GM19035 (cell line): Measurements from ENCODE around the gene COL23A1.

Experiments used
- ATAC-seq: cut with Tn5 transposase; IDR thresholded peaks from one replicate; pipeline ENCODE4 v1.9.1; 2021; ENCODE audit not compliant: unreplicated experiment

Gene COL23A1

DNA sequence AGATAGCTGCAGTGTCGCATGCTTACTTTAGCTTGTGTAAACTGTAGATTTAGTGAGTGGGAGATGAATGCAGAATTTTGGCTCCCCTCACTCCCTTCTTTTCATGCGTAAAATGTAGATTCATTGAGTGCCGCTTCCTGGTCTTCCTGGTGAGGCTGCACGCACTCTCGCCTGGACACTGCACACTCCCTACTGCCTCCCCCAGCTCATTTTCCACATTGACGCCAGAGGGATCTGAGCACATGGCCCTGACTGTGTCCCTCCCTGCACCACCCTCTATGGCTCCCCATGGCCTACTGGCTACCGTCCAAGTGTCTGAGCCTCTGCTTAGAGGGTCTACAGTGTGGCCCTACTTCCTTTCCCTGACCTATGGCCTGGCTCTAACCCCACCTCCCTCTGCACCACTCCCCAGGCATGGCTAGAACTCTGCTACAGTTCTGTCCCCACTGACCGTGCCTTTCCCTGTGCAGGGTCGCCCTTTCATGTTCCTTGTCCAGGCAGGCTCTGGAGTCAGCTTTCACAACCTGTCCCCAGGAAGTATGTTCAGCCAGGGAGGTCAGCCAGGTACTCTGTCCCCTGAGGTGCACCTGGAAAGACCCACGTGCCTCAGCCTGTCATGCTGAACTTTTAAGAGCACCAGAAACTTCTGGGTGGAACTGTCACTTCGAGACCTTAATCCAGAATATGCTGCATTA lies 160.6 kb downstream of the COL23A1 start:
- no peak for ATAC-seq

DNA sequence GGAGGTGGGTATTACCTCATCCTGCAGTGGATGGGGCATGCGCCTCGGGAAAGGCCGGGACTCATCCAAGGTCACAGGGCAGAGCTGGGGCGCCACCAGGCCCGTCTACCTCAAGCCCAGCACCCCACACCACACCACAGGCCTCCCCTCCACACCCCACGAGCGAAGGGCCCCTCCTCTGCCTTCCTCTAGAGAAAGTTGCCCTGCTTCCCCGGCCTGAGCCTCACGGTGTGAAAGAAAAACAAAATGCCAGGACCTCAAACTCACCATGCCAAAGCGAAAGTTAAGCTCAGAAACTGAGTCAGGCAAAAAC lies 161.1 kb downstream of the COL23A1 start:
- no peak for ATAC-seq

- ATAC-seq = no peak
Measured at GRCh38 chr5:178428341-178429155, 161.6 kb downstream of the COL23A1 start.

DNA sequence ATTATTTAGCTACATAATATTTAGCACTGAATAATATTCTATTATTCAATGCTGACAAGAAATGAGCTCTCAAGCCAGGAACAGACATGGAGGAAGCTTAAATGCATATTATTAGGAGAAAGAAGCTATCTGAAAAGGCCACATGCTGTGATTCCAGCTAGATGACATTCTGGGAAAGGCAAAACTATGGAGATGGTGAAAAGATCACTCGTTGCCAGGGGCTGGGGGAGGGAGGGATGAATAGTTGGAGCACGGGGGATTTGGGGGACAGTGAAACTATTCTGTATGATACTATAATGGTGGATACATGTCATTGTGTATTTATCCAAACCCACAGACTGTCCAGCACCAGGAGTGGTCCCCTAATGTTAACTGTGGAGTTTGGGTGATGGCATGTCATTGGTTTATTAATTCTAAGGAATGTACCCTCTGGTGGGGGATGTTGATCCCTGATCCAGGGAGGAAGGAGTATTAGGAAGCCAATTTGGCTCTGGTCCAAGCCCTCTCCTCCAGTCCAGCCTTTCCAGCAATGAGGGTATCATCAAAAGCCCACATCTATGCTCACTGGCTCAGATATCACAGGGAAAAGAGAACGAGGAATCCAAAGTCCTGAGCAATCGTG lies 162.5 kb downstream of the COL23A1 start:
- ATAC-seq = no peak

GRCh38 chr5:178426326-178427130 lies 163.7 kb downstream of the COL23A1 start:
- ATAC-seq = no peak

GRCh38 chr5:178425621-178426068 lies 164.5 kb downstream of the COL23A1 start:
- no peak for ATAC-seq

DNA sequence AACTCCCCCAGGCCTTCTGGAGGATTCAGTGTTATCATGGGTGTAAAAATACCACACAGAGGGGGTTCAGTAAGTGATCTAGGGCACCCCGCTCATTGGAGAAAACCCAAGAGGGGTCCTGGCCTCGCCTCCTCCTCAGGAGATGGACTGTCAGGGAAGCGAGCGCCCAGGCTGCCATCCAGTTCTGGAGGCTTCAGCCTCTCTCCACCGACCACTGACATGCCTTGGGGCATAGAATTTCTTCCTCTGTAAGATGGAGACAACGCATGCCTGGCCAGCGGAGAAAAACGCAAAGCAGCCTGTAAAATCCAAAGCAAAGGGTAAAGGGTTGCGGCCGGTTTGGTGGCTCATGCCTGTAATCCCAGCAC lies 165.4 kb downstream of the COL23A1 start:
- ATAC-seq = no peak

GRCh38 chr5:178423901-178424809 lies 166.0 kb downstream of the COL23A1 start:
- no peak for ATAC-seq

DNA sequence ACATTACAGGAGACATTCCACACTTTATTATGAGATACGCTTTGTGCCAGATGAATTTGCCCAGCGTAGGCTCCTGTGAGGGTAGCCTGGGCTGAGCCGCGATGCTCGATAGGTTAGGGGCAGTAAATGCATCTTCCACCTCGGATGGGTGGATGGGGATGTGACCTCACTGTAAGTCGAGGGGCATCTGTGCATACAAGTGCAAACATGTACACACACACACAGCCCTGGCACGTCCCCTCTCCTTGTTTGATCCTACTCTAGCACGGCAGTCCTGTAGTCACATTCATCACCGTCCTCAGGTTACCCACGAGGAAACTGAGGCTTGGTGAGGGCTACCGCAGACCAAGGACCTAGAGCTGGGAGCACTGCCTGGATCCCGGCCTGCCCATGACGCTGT lies 166.8 kb downstream of the COL23A1 start:
- ATAC-seq = no peak

DNA sequence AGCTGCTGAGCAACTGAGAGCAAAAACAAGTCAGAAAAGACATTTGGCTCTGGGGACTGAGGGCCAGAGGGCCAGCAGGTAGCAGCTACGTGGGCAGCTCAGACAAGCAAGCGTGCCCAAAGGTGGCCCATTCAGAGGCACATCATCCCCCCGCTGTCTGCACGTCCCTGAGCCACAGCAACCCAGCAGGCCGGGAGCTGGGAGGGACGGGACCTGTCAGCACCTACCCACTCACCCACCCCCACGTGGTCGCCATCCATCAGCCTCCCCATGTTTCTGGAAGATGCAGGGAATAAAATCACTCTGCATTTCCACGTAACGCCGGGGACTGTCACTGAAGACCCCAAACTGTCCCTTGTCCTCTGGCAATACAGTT lies 167.8 kb downstream of the COL23A1 start:
- ATAC-seq = no peak

GRCh38 chr5:178421699-178422399 lies 168.3 kb downstream of the COL23A1 start:
- ATAC-seq = no peak

- ATAC-seq = no peak
Measured at GRCh38 chr5:178421128-178421527, 169.1 kb downstream of the COL23A1 start.

- ATAC-seq = no peak
Measured at GRCh38 chr5:178420354-178420781, 169.8 kb downstream of the COL23A1 start.

GRCh38 chr5:178419651-178420050 lies 170.5 kb downstream of the COL23A1 start:
- no peak for ATAC-seq

- no peak for ATAC-seq
Measured at GRCh38 chr5:178419196-178419595, 171.0 kb downstream of the COL23A1 start.

- ATAC-seq = no peak
Measured at GRCh38 chr5:178418471-178419010, 171.7 kb downstream of the COL23A1 start.

GRCh38 chr5:178418031-178418430 lies 172.2 kb downstream of the COL23A1 start:
- ATAC-seq = no peak

DNA sequence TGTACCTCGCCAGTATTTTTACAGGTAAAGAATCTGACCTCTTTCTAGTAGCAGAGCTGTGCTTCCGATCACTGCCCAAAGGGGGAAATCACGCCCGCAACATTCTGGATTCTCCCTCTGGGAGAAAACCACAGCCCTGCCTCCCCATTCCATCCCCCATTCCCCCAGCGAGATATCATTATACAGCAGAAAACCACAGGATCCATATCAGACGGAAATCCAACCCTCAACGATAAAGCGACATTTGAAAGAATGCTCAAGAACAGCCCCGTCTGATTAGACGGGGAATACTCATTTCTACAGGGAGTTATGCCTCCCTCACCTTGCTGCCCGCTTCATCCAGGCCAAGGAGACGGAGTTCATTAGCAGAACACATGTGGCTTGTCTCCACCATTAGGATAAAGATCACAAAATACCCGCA lies 172.8 kb downstream of the COL23A1 start:
- ATAC-seq = no peak

DNA sequence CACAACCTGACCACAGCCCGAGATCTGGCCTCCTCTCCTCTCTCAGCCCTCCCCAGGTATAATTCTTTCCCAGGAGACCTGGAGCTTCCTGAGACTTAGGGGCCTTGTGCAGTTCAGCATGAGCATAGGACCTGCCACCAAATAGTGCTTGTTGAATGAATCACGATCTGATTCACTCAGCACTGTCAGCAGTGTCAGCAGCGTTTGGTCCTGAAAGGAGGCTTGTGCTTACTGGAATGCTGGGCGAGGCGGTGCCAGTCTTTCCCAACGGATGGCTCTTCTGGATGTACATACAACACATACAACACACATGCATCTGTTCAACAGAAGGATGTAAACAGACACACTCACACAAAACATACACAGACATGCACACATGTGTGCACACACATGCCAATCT lies 173.3 kb downstream of the COL23A1 start:
- no peak for ATAC-seq
